ENCODE results near the gene OSBPL5. TPM values are rescaled to one million over a fixed set of nuclear protein-coding genes. Genes with fewer than 3 reads are reported as not detected.

OSBPL5 gene
- total and polyA plus RNA-seq, 2 of the 4 experiments (the other 2 are of a cell fraction) = 14.9 to 22.3 TPM

GRCh38 chr11:3128356-3129180 lies 36.5 kb downstream of the OSBPL5 start:
- TF ChIP-seq RCOR1 (IDR thresholded peaks at IDR 0.05; ENCODE audit: insufficient replicate concordance, low read length) (no peak), POLR2A (IDR thresholded peaks at IDR 0.05; ENCODE audit: low read depth, low read length) (no peak)
- Histone ChIP-seq H3K36me3 (ENCODE audit: control insufficient read depth, insufficient read depth, low read length) (peaks cover 28% of the 10 kb centered on the region), H3K4me2 (ENCODE audit: low read depth, low read length) (no peak overlapping the region), H4K20me1 (ENCODE audit: insufficient read depth, low read length) (peaks cover 46% of the 10 kb centered on the region), H3K27ac (ENCODE audit: insufficient read depth, low read length) (no peak overlapping the region), H3K9ac (ENCODE audit: low read depth, low read length) (no peak overlapping the region), H3K56ac (ENCODE audit: extremely low read depth, insufficient read depth, low read length) (no peak overlapping the region), H4K91ac (ENCODE audit: insufficient read depth, low read depth, low read length) (no peak overlapping the region), H3K14ac (replicated peaks; ENCODE audit: low read depth, low read length) (no peak overlapping the region), H2BK120ac (ENCODE audit: low read depth, low read length) (no peak overlapping the region), H2BK15ac (ENCODE audit: low read depth, low read length) (no peak overlapping the region), H3K4me1 (ENCODE audit: control insufficient read depth, insufficient read depth, low read length) (peaks cover 6% of the 10 kb centered on the region), H3K18ac (ENCODE audit: low read depth, low read length) (no peak overlapping the region), H2AK5ac (ENCODE audit: low read depth, low read length) (no peak overlapping the region), H3K23ac (ENCODE audit: low read depth, low read length) (no peak overlapping the region), H4K5ac (ENCODE audit: low read depth, low read length) (no peak overlapping the region), H3K4ac (ENCODE audit: low read depth, low read length) (no peak overlapping the region), H3K79me1 (ENCODE audit: low read depth in 1 of 2, low read length in 2 of 2) (peaks cover 0 to 36% of the 10 kb centered on the region in 2 experiments; a peak in 2 of 4 replicates), H2BK5ac (ENCODE audit: low read depth, low read length, poor library complexity, severe bottlenecking) (no peak overlapping the region), H2BK20ac (ENCODE audit: low read depth, low read length) (no peak overlapping the region), H3K9me1 (ENCODE audit: insufficient read depth, low read length) (peaks cover 12% of the 10 kb centered on the region), H3K27me3 (ENCODE audit: control insufficient read depth, insufficient read depth, low read length) (no peaks in the 10 kb centered on the region), H3K9me3 (ENCODE audit: control insufficient read depth, insufficient read depth, low read length) (no peaks in the 10 kb centered on the region), H2AFZ (replicated peaks; ENCODE audit: low read length, poor library complexity) (no peak overlapping the region), H4K8ac (ENCODE audit: low read depth in 2 of 2, low read length in 2 of 2) (no peak overlapping the region), H2AK9ac (replicated peaks; ENCODE audit: low read depth, low read length, poor library complexity) (no peak overlapping the region), H3K4me3 (ENCODE audit: insufficient read depth, low read depth, low read length) (no peak overlapping the region)
- dilution Hi-C loops (cut with HindIII; ENCODE audit: low sequenced_read_pairs, unreplicated experiment) = no loop called here
- ChIA-PET POLR2A (ENCODE audit: unreplicated experiment) (no interaction called here), CTCF (no interaction called here)
- ATAC-seq (ENCODE audit: low read depth) = no peak
- WGBS, 2 experiments (ENCODE audit: extremely low coverage in 2 of 2, insufficient read length in 1 of 2) = 87% methylated on average over 3 of the region's 19 CpGs; no CpG with 5 or more reads in 1 of the 2 experiments
- no peak for DNase-seq
- in situ Hi-C loops (cut with MboI; ENCODE audit: low sequenced_read_pairs) = no loop called here
- intact Hi-C loops (cut with micrococcal nuclease) = no loop called here
- BruUV-seq (replicated peaks) = no TSS peak

Data from IMR-90 (cell line).